ENCODE results near the gene WNT5A. TPM values are rescaled to one million over a fixed set of nuclear protein-coding genes. Genes with fewer than 3 reads are reported as not detected.

WNT5A gene
- polyA plus RNA-seq, 1 experiment: 203 TPM

DNA sequence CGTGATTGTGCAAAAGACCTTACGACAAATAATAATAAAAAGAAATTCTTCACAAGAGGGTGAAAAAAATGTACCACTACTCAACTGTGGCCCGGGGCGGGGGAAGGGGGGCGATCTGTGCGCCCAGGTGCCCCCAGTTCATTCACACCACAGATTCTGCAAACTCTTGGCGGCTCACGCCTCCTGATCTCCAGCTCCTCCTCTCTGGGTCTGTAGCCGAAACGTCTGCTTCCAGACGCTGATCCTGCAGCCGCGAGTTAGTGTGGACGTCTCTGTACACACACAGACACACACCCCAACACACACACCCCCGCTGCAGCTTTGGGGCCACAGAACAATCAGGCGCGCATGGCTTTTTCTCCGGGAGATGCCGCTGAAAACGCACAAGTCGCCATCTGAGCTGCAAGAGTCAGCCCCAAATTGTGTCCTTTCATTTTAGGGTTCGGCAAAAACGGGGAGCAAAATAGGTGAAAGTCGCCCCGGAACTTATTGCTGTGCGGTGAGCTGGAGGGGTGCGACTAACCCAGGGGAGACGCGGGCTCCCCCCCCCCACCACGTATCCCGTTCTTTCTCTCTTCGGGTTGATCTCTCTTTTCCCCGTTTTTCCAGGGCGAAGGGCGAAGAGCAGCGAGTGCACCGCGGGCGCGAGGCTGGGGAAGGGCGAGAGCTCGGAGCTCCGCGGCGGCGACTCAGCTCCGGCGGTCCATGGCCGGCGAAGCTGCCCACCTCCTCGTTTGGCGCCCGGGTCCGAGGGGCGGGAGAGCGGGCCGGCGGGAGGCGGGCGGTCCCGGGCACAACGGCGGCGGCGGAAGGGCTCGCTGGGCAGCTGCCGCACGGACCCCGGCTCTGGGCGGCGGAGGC lies 505 bp upstream of the WNT5A start:
- peak overlapping the region; percentile 97 for H3K27ac ChIP-seq (ENCODE audit: low read depth, low read length)
- ChIA-PET POLR2A (interaction anchor here (0.5 to 1.2 kb wide), 7 partner anchors 62 to 1529 kb away, joined by 3 to 10 read pairs (median 5); no protein-coding TSS in a partner anchor), CTCF (interaction anchor here (0.6 to 3.1 kb wide), 3 partner anchors 226 to 615 kb away, joined by 3 to 31 read pairs (median 3); no protein-coding TSS in a partner anchor)
- no peak for DNase-seq (ENCODE audit: low read depth, low spot score)
- TF ChIP-seq, protein P1, sequence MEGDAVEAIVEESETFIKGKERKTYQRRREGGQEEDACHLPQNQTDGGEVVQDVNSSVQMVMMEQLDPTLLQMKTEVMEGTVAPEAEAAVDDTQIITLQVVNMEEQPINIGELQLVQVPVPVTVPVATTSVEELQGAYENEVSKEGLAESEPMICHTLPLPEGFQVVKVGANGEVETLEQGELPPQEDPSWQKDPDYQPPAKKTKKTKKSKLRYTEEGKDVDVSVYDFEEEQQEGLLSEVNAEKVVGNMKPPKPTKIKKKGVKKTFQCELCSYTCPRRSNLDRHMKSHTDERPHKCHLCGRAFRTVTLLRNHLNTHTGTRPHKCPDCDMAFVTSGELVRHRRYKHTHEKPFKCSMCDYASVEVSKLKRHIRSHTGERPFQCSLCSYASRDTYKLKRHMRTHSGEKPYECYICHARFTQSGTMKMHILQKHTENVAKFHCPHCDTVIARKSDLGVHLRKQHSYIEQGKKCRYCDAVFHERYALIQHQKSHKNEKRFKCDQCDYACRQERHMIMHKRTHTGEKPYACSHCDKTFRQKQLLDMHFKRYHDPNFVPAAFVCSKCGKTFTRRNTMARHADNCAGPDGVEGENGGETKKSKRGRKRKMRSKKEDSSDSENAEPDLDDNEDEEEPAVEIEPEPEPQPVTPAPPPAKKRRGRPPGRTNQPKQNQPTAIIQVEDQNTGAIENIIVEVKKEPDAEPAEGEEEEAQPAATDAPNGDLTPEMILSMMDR (IDR thresholded peaks at IDR 0.05; ENCODE audit: low read depth, low read length): no peak
- H3K4me3 ChIP-seq (ENCODE audit: low read depth, low read length): peak overlapping the region; percentile 98
- no peaks in the 10 kb centered on the region; the same call in 1 of the 2 replicates for H3K9me3 ChIP-seq (ENCODE audit: control insufficient read depth, insufficient read depth, low read length)
- H3K27me3 ChIP-seq (ENCODE audit: control insufficient read depth, insufficient read depth, low read length): no peaks in the 10 kb centered on the region

DNA sequence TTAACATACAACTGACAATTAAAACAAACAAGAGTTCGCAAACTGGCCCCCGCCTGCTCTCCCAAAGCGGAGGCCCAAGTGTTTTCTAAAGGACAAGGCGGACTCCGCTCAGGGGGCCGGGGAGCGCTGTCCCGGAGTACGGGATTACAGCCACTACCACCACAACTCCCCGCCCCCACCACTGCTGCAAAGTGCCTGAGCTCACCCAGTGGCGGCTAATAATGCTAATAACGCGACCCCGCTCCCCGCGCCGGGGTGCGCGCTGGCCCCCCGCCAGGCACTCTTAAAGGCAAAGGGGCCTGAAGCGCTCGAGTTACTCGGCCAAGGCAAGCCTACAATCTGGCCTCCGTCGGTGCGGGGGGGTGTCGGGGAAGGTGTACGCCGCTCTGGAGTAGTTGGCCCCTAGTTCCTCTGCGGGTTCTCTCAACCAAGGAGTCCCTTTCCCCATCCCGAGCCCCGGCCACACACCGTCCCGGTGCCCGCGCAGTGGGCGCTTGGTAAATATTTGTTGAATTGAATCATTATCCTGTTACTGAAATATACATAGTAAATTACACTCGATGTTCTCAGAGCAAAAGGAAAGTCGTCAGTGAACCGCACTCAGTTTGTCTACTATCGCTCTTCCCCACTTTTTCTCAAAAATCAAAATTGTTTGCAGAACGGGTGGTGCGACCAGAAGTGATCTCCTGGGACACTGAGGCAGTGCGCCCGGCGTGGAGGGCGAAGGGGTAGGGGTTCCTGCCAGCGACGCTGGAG lies 827 bp downstream of the WNT5A start:
- DNase-seq (ENCODE audit: low read depth, low spot score): no peak
- CTCF ChIA-PET: interaction anchor here (0.6 to 3.1 kb wide), 4 partner anchors 175 to 299 kb away, joined by 3 to 31 read pairs (median 4); no protein-coding TSS in a partner anchor
- Histone ChIP-seq H3K9me3 (ENCODE audit: control insufficient read depth, insufficient read depth, low read length) (no peaks in the 10 kb centered on the region; the same call in 1 of the 2 replicates), H3K4me3 (ENCODE audit: low read depth, low read length) (peak overlapping the region; percentile 98), H3K27ac (ENCODE audit: low read depth, low read length) (peak overlapping the region; percentile 97), H3K27me3 (ENCODE audit: control insufficient read depth, insufficient read depth, low read length) (no peaks in the 10 kb centered on the region)
- POLR2A ChIA-PET: interaction anchor here (0.6 to 0.8 kb wide), 2 partner anchors 18 to 320 kb away, joined by 3 read pairs; no protein-coding TSS in a partner anchor
- TF ChIP-seq, protein P1 (IDR thresholded peaks at IDR 0.05; ENCODE audit: low read depth, low read length): no peak

DNA sequence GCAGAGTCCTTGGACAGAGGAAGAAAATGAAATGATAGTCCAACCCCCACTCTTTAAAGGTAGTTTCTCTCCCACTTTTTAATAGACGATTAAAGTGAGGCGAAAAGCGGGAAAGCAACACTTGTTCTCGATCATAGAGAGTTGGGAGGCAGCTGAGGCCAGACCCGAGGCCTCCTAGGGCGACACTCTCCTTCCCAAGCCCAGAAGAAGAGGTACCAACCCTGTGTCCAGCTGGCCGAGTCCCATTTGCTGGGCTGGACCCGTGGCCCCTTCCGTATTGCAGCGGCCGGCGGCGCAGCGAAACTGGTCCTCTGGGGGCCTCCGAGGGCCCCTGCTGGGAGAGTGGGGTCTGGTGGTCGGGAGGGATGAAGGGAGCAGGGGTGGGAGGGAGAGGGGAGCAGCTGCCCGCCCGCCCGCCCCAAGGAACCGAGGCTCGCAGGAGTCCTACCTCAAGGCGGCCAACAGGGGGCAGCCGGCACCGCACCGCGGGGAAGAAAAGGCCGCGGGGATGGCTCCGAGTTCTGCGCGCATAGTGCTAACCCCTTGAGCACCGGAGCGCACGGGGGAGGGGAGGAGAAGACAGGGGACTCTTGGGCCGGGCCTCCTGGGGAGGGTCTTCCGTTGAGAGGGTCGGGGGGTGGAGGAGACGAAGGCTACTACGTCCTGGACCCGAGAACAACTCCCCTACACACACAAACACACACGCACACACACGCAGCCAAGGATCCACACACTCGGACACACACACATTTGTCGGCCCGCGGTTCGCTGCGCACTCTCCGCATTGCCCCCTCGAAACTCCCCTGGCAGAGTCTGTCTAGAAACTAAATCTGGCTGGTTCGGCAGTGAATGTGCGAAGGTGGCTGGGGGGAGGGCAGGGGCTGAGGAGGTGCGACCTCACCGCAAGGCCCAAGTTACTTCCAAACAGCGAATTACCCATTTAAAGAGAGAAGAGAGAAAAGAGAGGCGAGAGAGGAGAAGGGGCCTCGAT lies 2.0 kb downstream of the WNT5A start:
- ChIA-PET POLR2A (interaction anchor here (0.6 kb wide), 1 partner anchor 91 kb away, joined by 5 read pairs; no protein-coding TSS in a partner anchor), CTCF (interaction anchor here (0.6 to 3.1 kb wide), 7 partner anchors 9 to 728 kb away, joined by 3 to 31 read pairs (median 7); no protein-coding TSS in a partner anchor)
- no peaks in the 10 kb centered on the region; the same call in 1 of the 2 replicates for H3K9me3 ChIP-seq (ENCODE audit: control insufficient read depth, insufficient read depth, low read length)
- TF ChIP-seq, protein P1 (IDR thresholded peaks at IDR 0.05; ENCODE audit: low read depth, low read length): peak; percentile 68
- H3K27ac ChIP-seq (ENCODE audit: low read depth, low read length): peak overlapping the region; percentile 97
- peak overlapping the region; percentile 98 for H3K4me3 ChIP-seq (ENCODE audit: low read depth, low read length)
- no peaks in the 10 kb centered on the region for H3K27me3 ChIP-seq (ENCODE audit: control insufficient read depth, insufficient read depth, low read length)
- DNase-seq (ENCODE audit: low read depth, low spot score): no peak

DNA sequence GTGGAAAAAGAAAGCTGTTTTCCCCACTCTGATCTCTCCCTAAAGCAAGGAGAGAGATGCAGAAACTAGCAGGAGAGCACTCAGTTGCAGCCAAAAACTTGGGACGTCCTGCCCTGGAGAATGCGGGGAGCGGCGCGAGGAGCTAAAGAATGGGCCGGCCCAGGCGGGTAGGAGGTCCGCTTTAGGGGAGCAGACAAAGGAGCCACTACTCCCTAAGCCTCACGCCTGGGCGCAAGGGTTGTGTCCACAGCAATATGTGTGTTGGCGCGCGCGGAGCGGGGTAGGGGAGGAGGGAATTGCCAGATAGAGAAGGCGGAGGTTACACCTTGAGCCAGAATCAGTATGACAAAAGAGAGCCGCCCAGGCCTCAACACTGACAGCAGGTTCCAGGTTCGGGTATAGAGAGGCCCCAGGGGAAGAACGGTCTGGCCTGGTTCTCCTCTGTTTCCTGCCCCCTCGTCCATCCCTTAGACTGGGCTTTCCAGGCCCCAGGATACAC lies 2.9 kb downstream of the WNT5A start:
- TF ChIP-seq, protein P1 (IDR thresholded peaks at IDR 0.05; ENCODE audit: low read depth, low read length): no peak
- H3K27ac ChIP-seq (ENCODE audit: low read depth, low read length): peak overlapping the region; percentile 97
- CTCF ChIA-PET: interaction anchor here (0.6 to 2.9 kb wide), 6 partner anchors 9 to 727 kb away, joined by 3 to 22 read pairs (median 6); no protein-coding TSS in a partner anchor
- peak overlapping the region; percentile 98 for H3K4me3 ChIP-seq (ENCODE audit: low read depth, low read length)
- H3K27me3 ChIP-seq (ENCODE audit: control insufficient read depth, insufficient read depth, low read length): no peaks in the 10 kb centered on the region
- no peak for DNase-seq (ENCODE audit: low read depth, low spot score)
- H3K9me3 ChIP-seq (ENCODE audit: control insufficient read depth, insufficient read depth, low read length): no peaks in the 10 kb centered on the region; the same call in 1 of the 2 replicates
- POLR2A ChIA-PET: interaction anchor here (0.6 kb wide), 1 partner anchor 92 kb away, joined by 5 read pairs; no protein-coding TSS in a partner anchor

All from AG04450 (cell line).